Upper lobe of left lung (tissue), 6 donors: Measurements from ENCODE around the gene CDH15. TPM values are rescaled to one million over a fixed set of nuclear protein-coding genes. Genes with fewer than 3 reads are reported as not detected.

ENCODE experiments used
- ATAC-seq, 2 donors: fragments of 200-7000 bp; cut with Tn5 transposase; one replicate each; pipeline ENCODE4 v1.9.1; 2022; ENCODE audit warnings: mild to moderate bottlenecking in 2 of 2, moderate library complexity in 2 of 2; ENCODE audit not compliant: low FRiP score in 2 of 2
- DNase-seq, 2 donors: peaks; one replicate each; pipeline ENCODE4 v3.0.0-alpha.2; 2019 to 2020
- H3K27ac ChIP-seq, 4 donors: fragments of 200-600 bp; sonication (generic); one replicate each; pipeline ENCODE4 v1.5.1; 2016 to 2019
- H3K27me3 ChIP-seq, 4 donors: fragments of 200-600 bp; sonication (generic); one replicate each; pipeline ENCODE4 v1.5.1; 2017 to 2019
- H3K36me3 ChIP-seq, 4 donors: fragments of 200-600 bp; sonication (generic); one replicate each; pipeline ENCODE4 v1.5.1; 2016 to 2019
- H3K4me1 ChIP-seq, 4 donors: fragments of 200-600 bp; sonication (generic); one replicate each; pipeline ENCODE4 v1.5.1; 2018 to 2019
- H3K4me3 ChIP-seq, 4 donors: fragments of 200-600 bp; sonication (generic); one replicate each; pipeline ENCODE4 v1.5.1; 2017 to 2019; ENCODE audit warnings: mild to moderate bottlenecking in 2 of 4, moderate library complexity in 1 of 4
- H3K9me3 ChIP-seq, 4 donors: fragments of 200-600 bp; sonication (generic); one replicate each; pipeline ENCODE4 v1.5.1; 2018 to 2019
- CTCF ChIP-seq, 6 experiments: fragments of 450-650 bp in 4 of 6; fragments of 200-600 bp in 2 of 6; sonication (generic) in 2 of 6; IDR thresholded peaks; one replicate each; pipeline ENCODE4 v1.5.1; 2016 to 2019; ENCODE audit warnings: antibody characterized with exemption in 6 of 6
- EP300 ChIP-seq, 4 donors: sonication (generic); formaldehyde crosslinking; IDR thresholded peaks; one replicate each; pipeline ENCODE4 v1.5.1; 2017; ENCODE audit warnings: antibody characterized with exemption in 4 of 4, control low read depth in 2 of 4
- POLR2A ChIP-seq, 4 donors: fragments of 450-650 bp; IDR thresholded peaks; one replicate each; pipeline ENCODE4 v1.5.1; 2016 to 2017; ENCODE audit warnings: antibody characterized with exemption in 4 of 4, mild to moderate bottlenecking in 2 of 4
- POLR2AphosphoS5 ChIP-seq, 2 donors: sonication (generic); formaldehyde crosslinking; IDR thresholded peaks; one replicate each; pipeline ENCODE4 v1.5.1; 2017; ENCODE audit warnings: antibody characterized with exemption in 2 of 2
- WGBS, 2 donors: methylation state at CpG; one replicate each; pipeline ENCODE4 v1.1.5; 2017 to 2018; 5-methylcytosine and 5-hydroxymethylcytosine counted together
- total RNA-seq, 6 donors: library from RNA; depleted of rRNA in 4 of 6; stranded (reverse); fragments of >200 nt in 4 of 6; gene quantifications; one replicate each; pipeline versions ENCODE4 v1.1.0 to v1.2.1, GENCODE V29; 2016 to 2021
- donor health status: DM: no; HTN: no; CAD: no; lungs with moderate emphysema.
- donor health status: DM: no; HTN: yes; CAD: no; lungs with severe emphysema.

CDH15 gene
- total RNA-seq, 6 donors from 2014 or later, result 0.39 to 4.2 (median 1.2) TPM

- H3K27ac ChIP-seq, result no peak overlapping the region
- H3K27me3 ChIP-seq, result no peaks in the 10 kb centered on the region
- H3K4me3 ChIP-seq, result no peak overlapping the region
- H3K36me3 ChIP-seq, result peaks cover 6 to 75% (median 57%) of the 10 kb centered on the region in 4 donors
- TF ChIP-seq EP300 (IDR thresholded peaks at IDR 0.05) (no peak), POLR2AphosphoS5 (IDR thresholded peaks at IDR 0.05) (no peak), CTCF (IDR thresholded peaks at IDR 0.05) (no peak), POLR2A (IDR thresholded peaks at IDR 0.05) (no peak)
- H3K9me3 ChIP-seq, result no peaks in the 10 kb centered on the region
- no peak for ATAC-seq
- WGBS, 2 donors, result 94 to 95% methylated on average over 17 of the region's 17 CpGs
- peak in 1 of 2 donors; percentile 38 for DNase-seq
- H3K4me1 ChIP-seq, result no peaks in the 10 kb centered on the region
Measured at GRCh38 chr16:89136931-89137330, 34.6 kb upstream of the CDH15 start.

- no peak overlapping the region for H3K4me3 ChIP-seq
- H3K27ac ChIP-seq, result no peak overlapping the region
- 93 to 97% methylated on average over 7 to 21 of the region's 24 CpGs for WGBS, 2 donors
- no peaks in the 10 kb centered on the region for H3K4me1 ChIP-seq
- H3K36me3 ChIP-seq, result peaks cover 6 to 79% (median 56%) of the 10 kb centered on the region in 4 donors
- ATAC-seq, result no peak
- H3K27me3 ChIP-seq, result no peaks in the 10 kb centered on the region
- DNase-seq, result peak in 1 of 2 donors; percentile 52
- no peaks in the 10 kb centered on the region for H3K9me3 ChIP-seq
- TF ChIP-seq EP300 (IDR thresholded peaks at IDR 0.05) (no peak), POLR2AphosphoS5 (IDR thresholded peaks at IDR 0.05) (no peak), POLR2A (IDR thresholded peaks at IDR 0.05) (no peak), CTCF (IDR thresholded peaks at IDR 0.05) (no peak)
Measured at GRCh38 chr16:89137666-89138512, 33.7 kb upstream of the CDH15 start.

- TF ChIP-seq POLR2AphosphoS5 (IDR thresholded peaks at IDR 0.05), result no peak
- TF ChIP-seq EP300 (IDR thresholded peaks at IDR 0.05), result no peak
- TF ChIP-seq CTCF (IDR thresholded peaks at IDR 0.05), result no peak
- Histone ChIP-seq H3K4me1 (no peaks in the 10 kb centered on the region), H3K4me3 (no peak overlapping the region), H3K27me3 (no peaks in the 10 kb centered on the region), H3K9me3 (no peaks in the 10 kb centered on the region), H3K36me3 (peaks cover 6 to 75% (median 52%) of the 10 kb centered on the region in 4 donors), H3K27ac (no peak overlapping the region)
- peak in 1 of 2 donors; percentile 75 for DNase-seq
- 93 to 97% methylated on average over 5 to 7 of the region's 7 CpGs for WGBS, 2 donors
- no peak for ATAC-seq
Measured at GRCh38 chr16:89138513-89138795, 33.1 kb upstream of the CDH15 start.

GRCh38 chr16:89138843-89139520, 32.6 kb upstream of the CDH15 start:
- peaks cover 6 to 74% (median 52%) of the 10 kb centered on the region in 4 donors for H3K36me3 ChIP-seq
- H3K27me3 ChIP-seq, result no peaks in the 10 kb centered on the region
- ATAC-seq, result no peak
- DNase-seq, result peak in 1 of 2 donors; percentile 73
- no peak overlapping the region for H3K4me3 ChIP-seq
- H3K4me1 ChIP-seq, result no peaks in the 10 kb centered on the region
- 93 to 94% methylated on average over 27 to 30 of the region's 30 CpGs for WGBS, 2 donors
- H3K9me3 ChIP-seq, result no peaks in the 10 kb centered on the region
- TF ChIP-seq POLR2A (IDR thresholded peaks at IDR 0.05) (no peak), EP300 (IDR thresholded peaks at IDR 0.05) (no peak), POLR2AphosphoS5 (IDR thresholded peaks at IDR 0.05) (no peak), CTCF (IDR thresholded peaks at IDR 0.05) (no peak)
- no peak overlapping the region for H3K27ac ChIP-seq
